Germinal center (tissue), 1 donor: ENCODE results near the gene PTGDR2.
"Not testable (repeated sequence)": the region's sequence is repeated elsewhere in the genome, so short reads cannot be mapped to it uniquely, and the experiment has no call there.

ENCODE experiments used
- DNase-seq: peaks from one replicate; pipeline ENCODE4 v3.0.0; 2012; ENCODE audit warnings: mixed read lengths, low spot score

Gene PTGDR2

GRCh38 chr11:60841797-60842667 lies 13.7 kb downstream of the PTGDR2 start, which contains the start of gene CCDC86:
Gene CCDC86, plus strand, starts transcription at chr11:60842113. Its CDS starts 12 bp downstream, at chr11:60842125.
- DNase-seq: peak; percentile 100

GRCh38 chr11:60840470-60841430 lies 15.0 kb downstream of the PTGDR2 start:
- DNase-seq: no peak

- no peak for DNase-seq
Observed at GRCh38 chr11:60838132-60838531, 17.6 kb downstream of the PTGDR2 start.

- DNase-seq: no peak
Observed at GRCh38 chr11:60836866-60837515, 18.8 kb downstream of the PTGDR2 start.

- DNase-seq: no peak
Observed at GRCh38 chr11:60835534-60835846, 20.3 kb downstream of the PTGDR2 start.

GRCh38 chr11:60834742-60835533 lies 20.8 kb downstream of the PTGDR2 start:
- DNase-seq: no peak

GRCh38 chr11:60831501-60832079 lies 24.2 kb downstream of the PTGDR2 start:
- DNase-seq: no peak

GRCh38 chr11:60831143-60831500 lies 24.6 kb downstream of the PTGDR2 start:
- DNase-seq: peak; percentile 81

- no peak for DNase-seq
Observed at GRCh38 chr11:60830478-60831142, 25.1 kb downstream of the PTGDR2 start.

- no peak for DNase-seq
Observed at GRCh38 chr11:60825790-60826189, 30.0 kb downstream of the PTGDR2 start.

- no peak for DNase-seq
Observed at GRCh38 chr11:60825118-60825517, 30.6 kb downstream of the PTGDR2 start.

GRCh38 chr11:60823745-60824306 lies 31.9 kb downstream of the PTGDR2 start:
- DNase-seq: not testable (repeated sequence)

- DNase-seq: no peak
Observed at GRCh38 chr11:60821827-60822599, 33.7 kb downstream of the PTGDR2 start.

GRCh38 chr11:60818057-60818456 lies 37.7 kb downstream of the PTGDR2 start:
- no peak for DNase-seq

- no peak for DNase-seq
Observed at GRCh38 chr11:60816590-60817157, 39.1 kb downstream of the PTGDR2 start.

- no peak for DNase-seq
Observed at GRCh38 chr11:60814112-60814511, 41.6 kb downstream of the PTGDR2 start.

GRCh38 chr11:60813324-60813723 lies 42.4 kb downstream of the PTGDR2 start:
- DNase-seq: no peak

- DNase-seq: no peak
Observed at GRCh38 chr11:60810569-60810968, 45.2 kb downstream of the PTGDR2 start.

- no peak for DNase-seq
Observed at GRCh38 chr11:60810151-60810550, 45.6 kb downstream of the PTGDR2 start.
